Endothelial cell of umbilical vein (primary cell): ENCODE data around the gene GAST. TPM values are rescaled to one million over a fixed set of nuclear protein-coding genes. Genes with fewer than 3 reads are reported as not detected.

Experiments used
- BruUV-seq: library from RNA; stranded (reverse); fragments of 400-500 nt; replicated peaks from 2 replicates; lab custom pipeline; 2021; lab: Mats Ljungman, UMichigan
- CTCF ChIA-PET: fragments of 300-600, 350-600 bp; sonication (Branson Sonifier 250); formaldehyde crosslinking; loops from one replicate; lab custom pipeline; 2021; ENCODE audit warnings: antibody characterized with exemption, inconsistent platforms; lab: Charles Lee
- POLR2A ChIA-PET: fragments of 300-600, 350-600 bp; sonication (Branson Sonifier 250); formaldehyde crosslinking; loops from one replicate; lab custom pipeline; 2021; ENCODE audit warnings: antibody characterized with exemption, inconsistent platforms; lab: Charles Lee
- DNase-seq: peaks from one replicate; pipeline ENCODE4 v3.0.0-alpha.2; 2011; ENCODE audit warnings: low read depth, low spot score
- FAIRE-seq: peaks from 2 replicates; lab custom pipeline; 2011; peaks lifted over from hg19 to GRCh38; lab: Jason Lieb, UNC
- H2AFZ ChIP-seq: 2 replicates; pipeline ENCODE4 v1.6.0; 2012; ENCODE audit warnings: low read depth, low read length, control low read depth, inconsistent platforms
- H3K27ac ChIP-seq: 2 replicates; pipeline ENCODE4 v1.5.1; 2011; ENCODE audit warnings: low read depth, mild to moderate bottlenecking, control low read depth, low read length, moderate library complexity; ENCODE audit not compliant: insufficient read depth
- H3K27me3 ChIP-seq, 2 experiments: 2 replicates each; pipeline versions ENCODE4 v1.6.0 to v1.6.1; 2011; ENCODE audit warnings: low read length in 2 of 2, mixed read lengths in 1 of 2; ENCODE audit not compliant: control insufficient read depth in 2 of 2, insufficient read depth in 2 of 2
- H3K36me3 ChIP-seq, 2 experiments: 2 replicates in 1 of 2; 3 replicates in 1 of 2; pipeline ENCODE4 v1.5.1; 2011; ENCODE audit warnings: low read length in 2 of 2, mild to moderate bottlenecking in 1 of 2, moderate library complexity in 1 of 2; ENCODE audit not compliant: control insufficient read depth in 2 of 2, insufficient read depth in 2 of 2; ENCODE audit errors: extremely low read depth in 1 of 2
- H3K4me1 ChIP-seq: 3 replicates; pipeline ENCODE4 v1.5.1; 2011; ENCODE audit warnings: mild to moderate bottlenecking, low read length; ENCODE audit not compliant: control insufficient read depth, insufficient read depth; ENCODE audit errors: extremely low read depth
- H3K4me2 ChIP-seq: 2 replicates; pipeline ENCODE4 v1.6.1; 2011; ENCODE audit warnings: low read length, control low read depth, mixed read lengths; ENCODE audit not compliant: insufficient read depth
- H3K4me3 ChIP-seq, 3 experiments: fragments of 200-600 bp in 1 of 3; sonication (generic), shearing (Covaris generic) in 1 of 3; replicated peaks in 1 of 3; 2 replicates each; pipeline ENCODE4 v1.5.1; 2011 to 2016; ENCODE audit warnings: control low read depth in 3 of 3, low read length in 3 of 3, mild to moderate bottlenecking in 2 of 3, inconsistent platforms in 1 of 3, low read depth in 1 of 3, moderate library complexity in 1 of 3; ENCODE audit not compliant: insufficient read depth in 1 of 3
- H3K79me2 ChIP-seq: 2 replicates; pipeline ENCODE4 v1.6.0; 2012; ENCODE audit warnings: low read length, inconsistent platforms; ENCODE audit not compliant: control insufficient read depth, insufficient read depth
- H3K9ac ChIP-seq: replicated peaks from 2 replicates; pipeline ENCODE3; 2011; ENCODE audit warnings: low read length, control low read depth; ENCODE audit not compliant: insufficient read depth; ENCODE audit errors: extremely low read depth
- H3K9me1 ChIP-seq: replicated peaks from 3 replicates; pipeline ENCODE4 v1.6.0; 2011; ENCODE audit warnings: mild to moderate bottlenecking, low read length; ENCODE audit not compliant: control insufficient read depth, insufficient read depth; ENCODE audit errors: extremely low read depth
- H3K9me3 ChIP-seq: replicated peaks from 2 replicates; pipeline ENCODE4 v1.5.1; 2012; ENCODE audit warnings: low read length, inconsistent platforms; ENCODE audit not compliant: control insufficient read depth, insufficient read depth
- H4K20me1 ChIP-seq: replicated peaks from 2 replicates; pipeline ENCODE3; 2011; ENCODE audit warnings: mild to moderate bottlenecking, low read length; ENCODE audit not compliant: control insufficient read depth, insufficient read depth; ENCODE audit errors: extremely low read depth
- EZH2 ChIP-seq: IDR thresholded peaks from 2 replicates; pipeline ENCODE4 v1.6.1; 2012; ENCODE audit warnings: borderline replicate concordance, low read depth, mild to moderate bottlenecking, moderate library complexity, low read length, inconsistent platforms; ENCODE audit not compliant: severe bottlenecking
- FOS ChIP-seq: IDR thresholded peaks from 2 replicates; pipeline ENCODE4 v1.6.1; 2011; ENCODE audit warnings: mild to moderate bottlenecking, low read length, moderate library complexity, borderline replicate concordance; ENCODE audit not compliant: insufficient read depth
- GATA2 ChIP-seq: IDR thresholded peaks from 2 replicates; pipeline ENCODE4 v1.7.0; 2011; ENCODE audit warnings: low read depth, mild to moderate bottlenecking, moderate library complexity, mixed read lengths, low read length; ENCODE audit not compliant: insufficient read length, insufficient read depth
- MYC ChIP-seq: IDR thresholded peaks from one replicate; pipeline ENCODE4 v1.6.1; 2011; ENCODE audit warnings: mild to moderate bottlenecking, low read depth, low read length
- POLR2A ChIP-seq: IDR thresholded peaks from 2 replicates; pipeline ENCODE4 v1.6.1; 2012; ENCODE audit warnings: low read depth, mild to moderate bottlenecking, control low read depth, low read length
- dilution Hi-C: fragments of 300-500 bp; cut with MboI; formaldehyde crosslinking; loops from one replicate; pipeline ENCODE4 v1.15.0; 2019; ENCODE audit warnings: low sequenced_read_pairs; ENCODE audit not compliant: extremely low pct_ligation_motif_present
- intact Hi-C: fragments of 100-400 bp; cut with micrococcal nuclease; formaldehyde crosslinking; loops from one replicate; pipeline ENCODE4 v1.10.0; 2022
- polyA plus RNA-seq, 4 experiments: library from polyadenylated mRNA; depleted of rRNA in 3 of 4; stranded (reverse) in 3 of 4; unstranded in 1 of 4; fragments of >200 nt; gene quantifications; 2 replicates each; pipeline versions ENCODE4 v1.2.1 to v1.2.3, GENCODE V29; 2011 to 2012; ENCODE audit warnings: missing spikeins in 1 of 4
- total RNA-seq: library from RNA; stranded (reverse); gene quantifications from 2 replicates; pipeline ENCODE4 v1.2.3, GENCODE V29; 2021
- TF ChIP-seq, protein P1 (sequence below), 2 donors: IDR thresholded peaks; 1 replicate in 1 of 2; 2 replicates in 1 of 2; pipeline ENCODE4 v1.5.1; 2011; ENCODE audit warnings: low read length in 2 of 2, mild to moderate bottlenecking in 2 of 2, moderate library complexity in 2 of 2, control low read depth in 1 of 2, inconsistent platforms in 1 of 2, low read depth in 1 of 2; ENCODE audit not compliant: insufficient read depth in 1 of 2; ENCODE audit errors: extremely low read depth in 1 of 2
- TF ChIP-seq, protein P2 (sequence below): IDR thresholded peaks from 2 replicates; pipeline ENCODE4 v1.6.1; 2011; ENCODE audit not compliant: insufficient read depth, insufficient read length

GAST gene
- total and polyA plus RNA-seq, 2 donors (not counting 3 experiments of a cell fraction or from before 2014, with no cell fraction given): not detected

GRCh38 chr17:41681776-41682175, 30.4 kb upstream of the GAST start:
- no peak overlapping the region for H3K4me2 ChIP-seq
- FAIRE-seq (no peak), DNase-seq (no peak)
- no peak overlapping the region for H3K4me3 ChIP-seq
- peaks cover 0 to 3% of the 10 kb centered on the region in 2 experiments for H3K27me3 ChIP-seq
- no peaks in the 10 kb centered on the region for H4K20me1 ChIP-seq
- ChIA-PET POLR2A (interaction anchor here (1.9 kb wide), 1 partner anchor 8 kb away, joined by 8 read pairs; no protein-coding TSS in a partner anchor), CTCF (interaction anchor here (0.7 to 4.5 kb wide), 3 partner anchors 14 to 19 kb away, joined by 3 to 20 read pairs (median 8); no protein-coding TSS in a partner anchor)
- dilution Hi-C loops (no loop called here), intact Hi-C loops (no loop called here)
- no peaks in the 10 kb centered on the region for H3K36me3 ChIP-seq
- no peaks in the 10 kb centered on the region for H3K79me2 ChIP-seq
- H3K9me1 ChIP-seq: no peaks in the 10 kb centered on the region
- H3K9ac ChIP-seq: no peak overlapping the region
- no peak overlapping the region for H2AFZ ChIP-seq
- TF ChIP-seq, protein P1, sequence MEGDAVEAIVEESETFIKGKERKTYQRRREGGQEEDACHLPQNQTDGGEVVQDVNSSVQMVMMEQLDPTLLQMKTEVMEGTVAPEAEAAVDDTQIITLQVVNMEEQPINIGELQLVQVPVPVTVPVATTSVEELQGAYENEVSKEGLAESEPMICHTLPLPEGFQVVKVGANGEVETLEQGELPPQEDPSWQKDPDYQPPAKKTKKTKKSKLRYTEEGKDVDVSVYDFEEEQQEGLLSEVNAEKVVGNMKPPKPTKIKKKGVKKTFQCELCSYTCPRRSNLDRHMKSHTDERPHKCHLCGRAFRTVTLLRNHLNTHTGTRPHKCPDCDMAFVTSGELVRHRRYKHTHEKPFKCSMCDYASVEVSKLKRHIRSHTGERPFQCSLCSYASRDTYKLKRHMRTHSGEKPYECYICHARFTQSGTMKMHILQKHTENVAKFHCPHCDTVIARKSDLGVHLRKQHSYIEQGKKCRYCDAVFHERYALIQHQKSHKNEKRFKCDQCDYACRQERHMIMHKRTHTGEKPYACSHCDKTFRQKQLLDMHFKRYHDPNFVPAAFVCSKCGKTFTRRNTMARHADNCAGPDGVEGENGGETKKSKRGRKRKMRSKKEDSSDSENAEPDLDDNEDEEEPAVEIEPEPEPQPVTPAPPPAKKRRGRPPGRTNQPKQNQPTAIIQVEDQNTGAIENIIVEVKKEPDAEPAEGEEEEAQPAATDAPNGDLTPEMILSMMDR (IDR thresholded peaks at IDR 0.05; ENCODE audit: extremely low read depth in 1 of 2, insufficient read depth in 1 of 2, low read depth in 1 of 2, low read length in 2 of 2): no peak
- no peak for TF ChIP-seq FOS
- no peak for TF ChIP-seq EZH2
- TF ChIP-seq, protein P2, sequence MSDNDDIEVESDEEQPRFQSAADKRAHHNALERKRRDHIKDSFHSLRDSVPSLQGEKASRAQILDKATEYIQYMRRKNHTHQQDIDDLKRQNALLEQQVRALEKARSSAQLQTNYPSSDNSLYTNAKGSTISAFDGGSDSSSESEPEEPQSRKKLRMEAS: no peak
- no peak for TF ChIP-seq MYC
- TF ChIP-seq POLR2A: no peak
- no peak for TF ChIP-seq GATA2
- BruUV-seq: no TSS peak
- H3K4me1 ChIP-seq: peaks cover 14% of the 10 kb centered on the region
- H3K27ac ChIP-seq: no peak overlapping the region
- no peaks in the 10 kb centered on the region for H3K9me3 ChIP-seq
